HG03571 (cell line): Measurements from ENCODE around the gene PLCB4.
"Not testable (repeated sequence)": the region's sequence is repeated elsewhere in the genome, so short reads cannot be mapped to it uniquely, and the experiment has no call there.

Experiments used
- ATAC-seq: cut with Tn5 transposase; IDR thresholded peaks from one replicate; pipeline ENCODE4 v1.9.1; 2021; ENCODE audit not compliant: unreplicated experiment

PLCB4 gene

DNA sequence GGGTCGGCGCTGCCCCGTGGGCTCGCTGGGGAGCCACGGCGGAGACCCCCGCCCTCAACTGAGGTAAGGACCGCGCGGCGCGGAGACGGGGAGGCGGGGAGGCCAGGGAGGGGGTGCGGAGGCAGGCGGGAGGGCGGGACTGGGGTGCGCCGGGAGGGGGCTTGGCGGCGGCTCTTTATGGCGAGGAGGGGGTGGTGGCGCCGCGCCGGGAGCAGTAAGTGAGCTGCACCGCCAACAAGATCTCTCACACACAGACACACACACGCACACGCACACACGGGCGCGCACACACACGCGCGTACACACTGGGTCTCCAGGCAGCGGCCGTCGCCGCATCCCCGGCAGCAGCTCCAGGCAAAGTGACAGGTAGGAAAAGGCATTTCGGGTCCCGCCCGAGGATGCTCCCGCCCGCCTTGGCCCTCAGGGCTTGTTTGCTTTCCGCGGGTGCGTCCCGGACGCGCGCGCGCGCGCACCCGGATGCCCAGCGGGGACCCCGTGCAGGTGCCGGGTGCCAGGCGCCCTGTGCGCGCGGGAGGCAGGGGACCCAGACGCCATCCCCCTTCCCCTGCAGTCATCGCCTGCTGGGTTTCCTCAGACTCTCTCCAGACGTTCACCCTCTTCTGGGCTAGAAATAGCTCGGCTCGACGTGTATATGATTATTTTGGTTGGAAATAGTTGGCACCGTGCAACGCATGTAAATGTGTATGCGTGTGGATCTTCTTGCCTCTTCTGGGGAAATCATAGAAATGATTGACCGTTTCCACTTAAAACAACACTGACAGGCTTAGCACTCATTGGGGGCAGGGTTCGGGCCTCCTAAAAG is at the start of gene PLCB4:
PLCB4 (plus strand) TSS at position 247 of the 823 bp plus-strand sequence. CDS start 238,728 bp downstream, outside the sequence.
- ATAC-seq: no peak

GRCh38 chr20:9019833-9020232 is 49.1 kb upstream of the PLCB4 start:
- ATAC-seq: no peak

GRCh38 chr20:9021216-9021615 is 47.7 kb upstream of the PLCB4 start:
- no peak for ATAC-seq

DNA sequence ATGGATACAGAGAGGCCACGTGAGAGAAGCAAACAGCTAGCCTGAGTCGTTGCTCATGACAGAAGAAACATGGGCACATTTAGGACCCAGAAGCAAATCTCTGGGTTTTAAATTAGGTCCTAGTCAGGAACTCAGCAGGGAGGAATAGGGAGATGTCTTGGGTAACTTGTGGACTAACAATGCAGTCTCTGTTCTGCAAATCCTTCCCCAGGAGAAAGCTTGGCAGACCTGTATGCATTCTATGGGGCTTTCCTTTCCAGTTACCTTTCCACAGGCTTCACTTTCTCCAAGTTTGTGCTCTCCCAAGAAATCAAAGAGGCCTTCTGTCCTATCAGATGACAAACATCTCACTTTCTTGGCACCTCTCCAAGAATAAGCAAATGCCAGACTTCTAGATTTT is 47.2 kb upstream of the PLCB4 start:
- no peak for ATAC-seq

- no peak for ATAC-seq
These were observed 46.5 kb upstream of the PLCB4 start for GRCh38 chr20:9022376-9022775.

DNA sequence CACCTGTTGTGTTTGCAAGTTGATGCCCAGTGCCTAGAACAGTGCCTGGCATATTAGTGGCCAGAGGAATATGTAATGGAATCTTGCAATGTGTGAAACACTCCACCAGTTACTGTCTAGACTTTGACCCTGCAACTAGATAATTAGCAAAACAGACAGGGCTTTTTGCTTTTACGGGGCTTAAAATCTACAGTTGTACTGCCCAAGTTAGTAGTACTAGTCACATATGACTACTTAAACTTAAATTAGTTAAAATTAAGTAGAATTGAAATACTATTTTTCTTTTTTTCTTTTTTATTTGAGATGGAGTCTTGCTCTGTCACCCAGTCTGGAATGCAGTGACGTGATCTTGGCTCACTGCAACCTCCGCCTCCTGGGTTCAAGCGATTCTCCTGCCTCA is 44.3 kb upstream of the PLCB4 start:
- ATAC-seq: no peak

GRCh38 chr20:9025011-9025410 is 43.9 kb upstream of the PLCB4 start:
- no peak for ATAC-seq

GRCh38 chr20:9025643-9026042 is 43.2 kb upstream of the PLCB4 start:
- ATAC-seq: no peak

GRCh38 chr20:9027626-9028025 is 41.3 kb upstream of the PLCB4 start:
- no peak for ATAC-seq

DNA sequence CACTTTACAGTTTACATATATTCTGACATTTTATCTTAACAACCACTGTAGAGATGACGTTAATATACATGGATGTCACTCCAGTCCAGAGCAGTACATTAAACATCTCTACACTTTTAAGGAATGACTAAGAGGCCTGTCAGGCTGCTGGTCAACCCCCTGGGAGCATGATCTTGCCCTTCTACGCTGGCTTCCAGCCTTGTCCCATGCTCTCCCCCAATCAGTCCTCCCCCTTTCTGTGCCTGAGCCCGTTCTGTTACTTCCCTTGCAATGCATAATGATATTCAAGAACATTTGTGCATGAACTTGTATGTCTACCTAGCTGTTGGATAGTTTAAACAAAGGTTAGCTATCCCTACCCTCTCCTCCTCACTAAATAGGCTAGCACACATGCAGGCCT is 40.5 kb upstream of the PLCB4 start:
- ATAC-seq: no peak

GRCh38 chr20:9031991-9032390 is 36.9 kb upstream of the PLCB4 start:
- ATAC-seq: no peak

- ATAC-seq: no peak
These were observed 36.1 kb upstream of the PLCB4 start for GRCh38 chr20:9032758-9033157.

DNA sequence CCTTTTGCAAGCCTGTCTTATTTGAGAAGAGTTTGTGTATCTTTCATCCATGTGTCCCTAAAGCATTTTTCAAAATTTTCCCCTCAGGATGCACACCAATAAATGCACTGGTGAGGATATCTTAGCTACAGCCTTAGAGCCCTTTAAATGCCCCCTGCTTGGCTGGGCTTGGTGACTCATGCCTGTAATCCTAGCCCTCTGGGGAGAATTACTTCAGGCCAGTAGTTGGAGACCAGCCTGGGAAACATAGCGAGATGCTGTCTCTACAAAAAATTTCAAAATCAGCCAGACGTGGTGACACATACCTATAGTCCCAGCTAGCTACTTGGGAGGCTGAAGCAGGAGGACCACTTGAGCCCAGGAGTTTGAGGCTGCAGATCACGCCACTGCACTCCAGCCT is 33.8 kb upstream of the PLCB4 start:
- no peak for ATAC-seq

DNA sequence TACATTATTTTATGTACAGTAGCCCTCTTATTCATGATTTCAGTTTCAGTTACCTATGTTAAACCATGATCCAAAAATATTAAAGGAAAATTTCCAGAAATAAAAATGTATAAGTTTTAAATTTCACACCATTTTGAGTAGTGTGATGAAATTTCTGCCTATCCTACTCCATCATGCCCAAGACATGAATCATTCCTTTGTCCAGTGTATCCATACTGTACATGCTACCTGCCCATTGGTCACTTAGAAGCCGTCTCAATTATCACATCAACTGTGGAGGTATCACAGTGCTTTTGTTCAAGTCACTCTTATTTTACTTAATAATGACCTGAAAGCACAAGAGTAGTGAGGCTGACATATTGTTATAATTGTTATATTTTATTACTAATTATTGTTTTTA is 32.3 kb upstream of the PLCB4 start:
- ATAC-seq: no peak

DNA sequence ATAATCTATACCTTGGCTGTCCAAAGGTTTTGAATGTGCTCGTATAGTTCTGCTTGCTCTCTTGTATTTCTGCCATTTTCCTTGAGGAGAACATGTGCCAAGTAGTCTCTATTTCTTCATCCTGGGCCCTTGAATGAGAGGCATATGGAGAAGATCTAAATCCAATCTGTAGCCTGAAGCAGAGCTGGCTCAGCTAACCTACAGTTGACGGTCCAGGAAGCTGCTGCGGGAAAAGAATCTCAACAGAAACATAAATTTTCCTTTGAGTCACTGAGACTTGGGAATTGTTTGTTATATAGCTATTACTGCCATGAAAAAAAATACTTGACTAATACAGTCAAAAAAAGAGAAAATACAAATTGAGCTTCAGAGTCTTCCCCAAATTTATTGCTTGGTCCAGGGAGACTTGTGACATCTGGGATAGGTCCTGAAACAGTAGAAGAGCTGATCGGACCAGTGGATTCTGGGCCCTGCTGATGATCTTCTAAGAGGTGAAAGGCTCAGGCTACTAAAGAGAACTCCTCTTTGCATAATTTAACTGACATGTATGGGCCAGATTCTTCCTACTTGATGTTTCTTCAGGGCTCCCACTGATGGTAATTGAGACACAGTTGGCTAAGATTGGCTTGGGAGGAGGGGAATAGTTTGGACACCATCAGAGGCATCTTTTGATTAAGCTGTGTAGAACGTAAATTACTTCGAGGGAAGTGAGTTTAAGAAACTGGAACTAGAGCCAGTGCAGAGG is 29.9 kb upstream of the PLCB4 start:
- no peak for ATAC-seq

GRCh38 chr20:9040863-9041524 is 27.9 kb upstream of the PLCB4 start:
- ATAC-seq: no peak

- no peak for ATAC-seq
These were observed 25.5 kb upstream of the PLCB4 start for GRCh38 chr20:9043364-9043763.

GRCh38 chr20:9047928-9048327 is 21.0 kb upstream of the PLCB4 start:
- ATAC-seq: not testable (repeated sequence)

- no peak for ATAC-seq
These were observed 17.4 kb upstream of the PLCB4 start for GRCh38 chr20:9051508-9051907.

- ATAC-seq: no peak
These were observed 16.8 kb upstream of the PLCB4 start for GRCh38 chr20:9052136-9052535.

GRCh38 chr20:9053108-9053507 is 15.8 kb upstream of the PLCB4 start:
- no peak for ATAC-seq

DNA sequence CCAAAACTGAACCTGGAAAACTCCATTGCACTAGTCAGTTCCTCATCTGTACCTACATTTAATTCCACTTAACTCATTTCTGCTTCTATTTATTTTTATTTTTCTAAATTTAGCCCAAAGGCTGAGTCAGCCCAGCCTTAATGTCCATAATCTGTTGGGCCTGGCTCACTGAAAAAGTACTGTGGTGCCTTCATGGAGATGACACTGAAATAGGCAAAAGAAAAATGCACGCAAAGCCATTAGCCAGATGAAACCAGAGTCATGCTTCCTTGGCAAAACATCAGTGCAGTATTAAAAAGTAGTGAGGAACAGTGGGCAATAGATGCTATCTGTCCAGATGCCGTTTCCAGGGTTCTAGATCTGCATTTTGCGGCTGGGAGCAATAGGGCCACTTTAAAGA is 14.7 kb upstream of the PLCB4 start:
- ATAC-seq: no peak
